GM21367 (cell line): ENCODE results near the gene ASIC2.

Experiments used
- ATAC-seq: cut with Tn5 transposase; IDR thresholded peaks from one replicate; pipeline ENCODE4 v1.9.1; 2021; ENCODE audit not compliant: unreplicated experiment

ASIC2 gene

DNA sequence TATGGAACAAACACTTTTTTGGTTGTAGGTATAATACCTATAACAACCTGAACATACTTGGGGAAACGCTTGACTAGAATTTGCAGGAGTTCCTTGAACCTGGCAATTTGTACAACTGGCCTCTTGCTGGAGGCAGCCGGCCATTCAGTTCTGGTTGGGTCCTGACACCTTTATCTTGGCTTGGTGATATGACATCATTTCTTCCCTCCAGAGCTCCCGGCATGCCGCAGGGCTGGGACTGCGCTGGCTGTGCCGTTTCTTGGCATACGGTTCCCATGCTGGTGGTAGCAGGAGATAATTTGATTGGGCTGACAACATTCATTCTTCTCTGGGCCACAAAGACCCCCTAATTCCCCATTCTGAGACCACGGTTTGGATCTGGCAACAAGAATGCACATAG lies 87.5 kb downstream of the ASIC2 start:
- no peak for ATAC-seq

DNA sequence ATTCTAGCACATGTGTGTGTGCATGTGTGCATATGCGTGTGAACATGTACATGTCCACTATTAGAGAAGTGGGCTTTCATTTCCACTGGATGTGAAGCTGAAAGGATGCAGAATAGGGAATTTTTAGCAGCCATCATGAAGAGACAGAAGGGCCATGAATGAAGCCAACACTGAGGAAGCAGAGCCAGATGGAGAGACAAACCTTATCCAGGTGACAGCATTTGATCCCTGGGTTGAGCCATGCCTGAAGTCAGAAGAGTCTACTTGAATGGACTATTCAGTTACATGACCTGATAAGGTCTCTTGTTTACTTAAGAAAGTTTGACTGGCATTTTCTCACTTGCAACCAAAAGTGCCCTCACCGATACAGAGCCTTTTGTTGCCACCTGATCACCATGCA lies 88.4 kb downstream of the ASIC2 start:
- ATAC-seq, result no peak

GRCh38 chr17:33204156-33204555 lies 88.9 kb downstream of the ASIC2 start:
- ATAC-seq, result no peak

DNA sequence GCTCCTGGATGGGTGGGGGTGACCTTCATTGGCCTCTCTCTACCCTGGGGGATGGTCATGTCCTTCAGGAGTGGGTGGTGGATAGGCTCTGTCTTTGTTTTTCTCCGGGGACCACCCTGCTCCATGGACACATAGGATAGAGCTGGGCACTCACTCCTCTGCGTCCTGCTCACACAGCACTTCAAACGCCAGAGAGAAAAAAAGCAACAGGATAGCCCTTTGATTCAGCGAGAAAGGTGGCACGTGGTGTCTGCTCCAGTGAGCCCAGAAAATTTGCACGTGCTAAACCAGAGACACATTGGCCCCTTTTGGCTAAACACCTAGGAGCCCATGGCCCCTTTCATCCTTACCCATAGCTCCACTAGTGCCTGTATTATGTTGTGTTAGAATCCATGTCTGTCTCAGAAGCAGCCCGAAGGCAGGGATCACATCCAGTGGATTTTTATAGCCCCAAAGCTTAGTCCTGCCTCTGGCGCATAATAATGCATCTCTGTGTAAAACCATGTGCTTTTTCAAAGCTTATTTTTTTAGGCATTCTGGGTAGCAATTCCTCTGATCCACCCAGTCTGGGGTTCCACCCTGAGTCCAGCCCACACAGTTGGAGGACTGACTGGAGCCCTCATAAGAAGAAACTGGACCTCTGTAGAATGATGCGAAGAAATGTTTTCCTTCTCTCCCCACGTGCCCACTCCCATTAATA lies 90.1 kb downstream of the ASIC2 start:
- ATAC-seq, result no peak

- no peak for ATAC-seq
Measured at GRCh38 chr17:33202021-33202420, 91.1 kb downstream of the ASIC2 start.

GRCh38 chr17:33201283-33201682 lies 91.8 kb downstream of the ASIC2 start:
- ATAC-seq, result no peak

DNA sequence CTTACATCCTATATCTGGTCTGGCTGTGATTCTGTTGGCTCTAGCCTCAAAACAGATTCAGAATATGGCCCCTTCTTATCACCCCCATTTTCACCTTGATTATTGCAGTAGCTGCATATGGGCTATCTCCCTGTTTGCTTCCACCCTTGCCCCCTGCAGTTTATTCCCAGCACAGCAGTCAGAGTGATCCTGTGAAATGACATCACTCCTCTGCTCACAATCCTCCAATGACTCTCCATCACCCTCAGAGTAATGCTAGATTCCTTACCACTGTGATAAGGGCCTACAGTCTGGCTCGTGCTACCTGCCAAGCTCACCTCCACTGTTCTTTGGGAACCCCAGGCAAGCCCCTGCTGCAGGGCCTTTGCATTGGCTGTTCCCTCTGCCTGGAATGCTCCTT lies 92.5 kb downstream of the ASIC2 start:
- no peak for ATAC-seq

DNA sequence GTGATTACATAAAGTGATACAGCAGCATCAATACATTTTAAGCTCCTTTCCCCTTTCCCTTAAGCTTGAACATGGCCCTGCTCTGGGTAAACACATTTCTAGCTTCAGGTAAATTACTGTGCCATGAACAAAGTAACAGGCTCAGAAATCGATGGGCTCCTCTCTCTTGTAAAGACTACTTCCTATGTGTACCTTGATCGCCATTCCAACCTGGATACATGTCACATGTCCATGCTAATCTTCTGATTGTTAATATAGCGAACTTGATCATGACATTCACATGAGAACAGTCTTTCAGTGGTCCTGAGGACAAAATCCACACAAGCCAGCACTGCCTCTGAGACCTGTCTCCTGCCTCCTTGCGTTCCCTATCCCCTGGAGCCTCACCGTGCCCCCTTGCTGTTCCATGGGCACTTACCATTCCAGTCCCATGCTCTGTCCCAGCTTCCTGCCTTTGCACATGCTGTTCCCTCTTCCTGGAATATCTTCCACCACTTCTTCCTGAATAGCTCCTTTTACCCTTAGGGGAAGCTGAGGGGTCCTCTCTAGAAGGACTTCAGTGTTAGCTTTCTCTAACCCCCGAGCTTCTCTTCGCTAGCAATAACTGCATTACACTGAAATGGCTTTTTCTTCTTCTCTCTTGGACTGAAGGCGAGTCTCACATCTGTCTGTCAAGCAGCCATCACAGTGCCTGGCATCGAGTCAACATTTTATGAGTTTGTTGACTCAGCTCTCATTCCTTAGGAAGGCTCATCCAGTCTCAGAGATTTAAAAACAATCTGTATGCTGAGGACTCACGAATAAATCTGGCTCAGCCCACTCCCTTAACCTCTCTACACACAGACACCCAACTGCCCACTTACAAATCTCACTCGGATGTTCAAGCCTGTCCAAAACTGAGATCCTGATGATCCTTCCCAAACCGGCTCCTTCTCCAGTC lies 93.3 kb downstream of the ASIC2 start:
- ATAC-seq, result no peak

DNA sequence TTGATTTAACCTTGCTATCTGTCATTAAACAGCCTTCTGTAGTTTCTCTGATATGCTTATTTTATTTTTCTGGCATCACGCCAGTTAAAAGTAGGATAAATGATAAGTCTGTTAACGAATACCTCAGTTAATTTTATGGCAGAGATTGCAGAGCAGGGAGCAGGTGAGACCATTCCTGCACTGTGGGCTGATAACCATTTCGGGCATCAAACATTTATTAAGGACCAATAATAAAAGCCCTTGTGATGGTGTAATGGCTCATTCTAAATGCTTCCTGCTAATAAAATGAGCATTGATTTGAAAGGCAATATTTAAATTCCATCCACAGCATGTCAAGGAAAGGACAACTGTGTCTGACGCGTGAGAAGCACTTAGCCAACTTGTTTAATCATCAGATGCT lies 94.1 kb downstream of the ASIC2 start:
- no peak for ATAC-seq

DNA sequence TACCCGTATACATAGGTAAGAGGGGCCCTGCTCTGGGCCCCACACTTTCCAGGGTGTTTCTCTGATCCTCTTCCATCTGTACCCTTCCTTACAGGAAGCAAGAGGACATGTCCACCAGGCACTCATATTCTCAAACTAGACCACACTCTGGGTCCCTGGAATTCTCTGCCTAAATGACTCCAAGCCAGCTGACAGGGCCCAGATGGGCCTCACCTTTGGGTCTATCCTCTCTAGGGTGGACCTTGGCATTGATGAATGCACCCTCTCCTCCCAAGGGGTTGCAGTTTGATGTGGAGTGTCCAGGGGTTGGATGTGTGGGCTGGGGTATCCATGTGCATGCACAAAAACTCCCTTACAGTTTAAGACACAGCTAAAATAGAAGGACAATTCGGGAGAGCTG lies 95.8 kb downstream of the ASIC2 start:
- no peak for ATAC-seq

DNA sequence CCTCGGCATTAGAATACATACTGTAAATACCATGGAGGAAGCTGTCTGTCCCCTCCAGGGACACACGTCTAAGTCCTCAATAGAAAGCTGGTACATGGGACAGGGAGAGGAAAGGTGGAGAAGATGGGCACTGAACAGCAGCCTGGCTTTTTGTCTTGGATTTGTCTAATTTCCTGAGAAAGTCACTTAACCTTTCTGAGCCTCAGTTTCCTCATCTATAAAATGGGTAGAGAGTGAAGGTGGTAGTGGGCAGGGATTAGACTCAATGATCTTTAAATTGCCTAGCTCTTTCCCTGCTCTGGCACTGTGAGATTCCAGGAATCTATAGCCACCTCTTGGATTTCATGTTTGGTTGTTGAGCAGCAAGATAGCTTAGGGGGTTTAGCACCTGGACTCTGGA lies 96.2 kb downstream of the ASIC2 start:
- ATAC-seq, result no peak

DNA sequence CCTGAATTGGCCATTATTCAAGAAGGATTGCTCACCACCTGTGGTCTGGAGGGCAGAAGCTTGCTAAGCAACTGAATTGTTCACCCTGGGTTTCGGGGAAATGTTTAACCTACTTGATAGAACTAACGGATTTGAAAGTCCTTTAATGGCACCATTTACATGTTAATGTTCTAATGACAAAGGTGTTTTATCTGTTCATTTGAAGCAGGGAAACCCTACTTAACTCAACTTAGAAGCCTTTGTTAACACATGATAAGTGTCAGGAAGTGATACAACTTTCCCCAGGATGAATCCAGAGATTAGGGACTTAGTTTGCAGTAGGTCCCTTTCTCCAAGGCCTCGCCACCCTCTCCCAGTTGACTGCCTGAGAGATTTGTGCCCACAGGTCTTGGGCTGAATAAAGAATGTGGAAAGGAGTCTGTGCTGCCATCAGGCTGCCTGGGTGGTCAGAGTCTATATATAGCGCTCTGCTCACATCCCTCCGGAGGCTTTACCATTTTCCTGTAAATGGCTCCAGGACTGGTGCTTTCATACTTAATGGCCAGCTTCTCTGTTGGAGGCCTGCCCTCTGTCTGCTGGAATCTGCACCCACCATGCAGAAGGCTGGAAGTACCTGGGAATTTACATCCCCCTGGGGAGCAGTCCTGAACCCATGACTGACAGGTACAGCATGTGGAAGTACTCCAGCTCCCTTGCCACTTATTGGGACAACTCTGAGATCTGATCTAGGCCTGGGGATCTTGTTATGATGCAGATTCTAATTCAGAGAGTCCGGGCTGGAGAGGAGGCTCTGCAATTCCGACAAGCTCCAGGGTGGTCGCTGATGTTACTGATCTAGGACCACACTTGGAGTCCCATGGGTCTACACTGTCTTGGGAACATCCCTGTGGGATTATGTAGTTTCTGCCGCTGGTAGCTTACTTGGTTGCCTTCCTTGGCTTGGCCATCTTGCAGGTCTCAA lies 99.9 kb downstream of the ASIC2 start:
- ATAC-seq, result no peak

DNA sequence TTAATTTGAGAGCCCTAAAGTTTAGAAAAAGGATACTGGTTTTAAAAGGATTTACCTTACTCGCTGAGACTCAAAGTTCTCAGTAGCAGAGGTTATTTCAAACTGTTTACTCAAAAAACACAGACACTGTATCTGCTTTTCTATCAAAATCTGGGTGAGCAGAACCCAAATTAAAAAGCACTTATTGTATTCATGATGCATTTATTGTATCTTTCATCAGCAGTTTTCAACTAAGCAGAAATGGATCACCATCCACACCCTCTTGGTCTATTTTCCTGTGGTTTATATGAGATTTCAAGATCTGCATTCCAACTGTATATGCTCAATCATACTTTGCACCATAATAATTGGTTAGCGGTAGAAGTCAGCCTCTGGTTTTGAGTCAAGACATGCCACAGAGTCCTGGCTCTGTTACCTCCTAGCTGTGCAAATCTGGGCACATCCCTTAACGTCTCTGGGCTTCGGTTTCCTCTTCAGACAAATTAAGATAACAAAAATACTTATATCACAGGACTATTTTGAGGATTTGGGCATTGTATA lies 109.5 kb downstream of the ASIC2 start:
- ATAC-seq, result no peak

DNA sequence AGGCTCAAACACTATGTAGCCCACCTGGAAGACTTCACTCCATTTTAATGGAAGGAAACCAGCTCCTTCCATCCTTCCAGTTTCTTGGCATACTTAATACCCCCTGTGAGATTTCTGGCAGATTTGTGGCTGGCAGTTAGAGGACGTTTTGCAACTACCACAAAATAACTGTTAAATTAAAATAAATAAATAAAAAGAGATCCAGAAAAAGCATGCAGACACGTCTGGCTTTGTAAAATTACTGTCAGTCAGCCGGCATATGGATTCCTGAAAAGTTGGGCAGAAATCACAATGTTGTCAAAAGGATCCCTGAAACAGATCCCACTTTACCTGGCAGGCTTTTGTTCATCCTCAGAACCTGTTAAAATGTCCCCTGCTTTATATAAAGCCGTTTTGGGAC lies 113.9 kb downstream of the ASIC2 start:
- ATAC-seq, result no peak

GRCh38 chr17:33178681-33179080 lies 114.4 kb downstream of the ASIC2 start:
- ATAC-seq, result no peak

DNA sequence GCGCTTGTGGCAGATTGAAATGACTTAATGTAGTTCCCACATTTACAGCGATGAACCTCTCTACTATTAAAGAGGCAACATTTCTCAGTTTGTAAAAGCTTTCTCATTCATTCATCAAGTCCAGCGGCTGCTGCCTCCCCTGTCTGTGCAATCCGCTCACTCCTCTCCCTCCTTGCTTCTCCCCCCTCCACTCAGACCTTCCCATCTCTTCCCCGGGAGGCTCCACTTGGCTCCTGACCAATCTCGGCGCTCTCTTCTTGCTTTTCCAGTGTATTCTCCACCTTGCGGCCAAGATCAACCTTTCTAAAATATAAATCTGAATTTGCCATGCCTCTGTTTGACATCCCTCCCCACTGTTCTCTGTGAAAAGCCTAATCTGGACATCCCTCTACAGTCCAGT lies 117.5 kb downstream of the ASIC2 start:
- ATAC-seq, result no peak

- ATAC-seq, result no peak
Measured at GRCh38 chr17:33171931-33172330, 121.2 kb downstream of the ASIC2 start.

- no peak for ATAC-seq
Measured at GRCh38 chr17:33169580-33170285, 123.4 kb downstream of the ASIC2 start.

GRCh38 chr17:33167736-33168135 lies 125.4 kb downstream of the ASIC2 start:
- ATAC-seq, result no peak

DNA sequence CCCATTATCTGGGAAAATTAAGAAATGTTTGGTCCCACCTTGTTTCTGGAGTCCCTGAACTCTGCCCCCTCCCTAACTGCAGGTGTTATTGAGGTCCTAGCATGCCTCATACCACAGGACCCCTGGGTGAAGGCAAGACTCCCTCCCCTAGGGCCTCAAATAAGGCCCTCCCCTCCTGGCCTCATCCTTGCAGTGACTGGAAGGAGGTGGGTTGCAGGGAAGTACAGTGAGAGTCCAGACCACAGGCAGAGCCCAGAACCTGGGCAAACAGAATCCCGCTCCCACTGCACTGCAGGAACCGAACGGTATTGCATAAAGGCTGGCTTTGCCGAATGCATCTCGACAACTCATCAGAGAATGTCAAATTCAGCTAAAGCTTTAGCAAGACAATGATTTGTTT lies 126.6 kb downstream of the ASIC2 start:
- no peak for ATAC-seq
